Fibroblast of villous mesenchyme (primary cell): ENCODE results near the gene CFAP20. TPM values are rescaled to one million over a fixed set of nuclear protein-coding genes. Genes with fewer than 3 reads are reported as not detected.

Source experiments
- DNase-seq: peaks from one replicate; pipeline ENCODE4 v3.0.0-alpha.2; 2010; ENCODE audit warnings: low read depth
- H3K4me3 ChIP-seq: 2 replicates; pipeline ENCODE4 v1.5.1; 2011; ENCODE audit warnings: low read depth, mild to moderate bottlenecking, low read length
- CTCF ChIP-seq: IDR thresholded peaks from 2 replicates; pipeline ENCODE4 v1.5.1; 2012; ENCODE audit warnings: low read depth, mild to moderate bottlenecking, low read length; ENCODE audit not compliant: insufficient read depth
- total RNA-seq: library from RNA; depleted of rRNA; stranded (reverse); fragments of >200 nt; gene quantifications from 2 replicates; pipeline ENCODE4 v1.2.3, GENCODE V29; 2012

The CFAP20 gene
- total RNA-seq = 29.6 and 34.5 TPM in 2 replicates

GRCh38 chr16:58129097-58129936 is at the start of gene CFAP20:
Gene CFAP20 (minus strand): TSS chr16:58129381. CDS start chr16:58129115, 266 bp downstream.
- peak within 1 kb of the TSS; percentile 95 for H3K4me3 ChIP-seq
- peak; percentile 100 for DNase-seq
- TF ChIP-seq CTCF = no peak

DNA sequence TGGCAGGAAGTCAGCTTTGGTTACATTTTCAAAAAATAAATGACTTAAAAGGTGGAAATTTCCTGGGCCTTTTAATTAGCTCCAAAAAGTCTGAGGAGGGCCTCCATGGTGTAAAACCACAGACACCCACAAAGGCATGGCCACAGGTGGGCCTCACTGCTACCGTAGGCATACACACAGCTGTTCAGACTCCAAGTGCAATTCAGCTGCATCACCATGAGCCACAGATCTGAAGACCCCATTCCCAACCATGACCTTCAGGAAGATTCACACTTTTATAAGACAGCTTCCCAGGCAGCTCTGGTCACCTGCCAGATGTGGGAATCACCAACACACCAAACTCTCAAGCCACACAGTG is 48.2 kb upstream of the CFAP20 start:
- no peak overlapping the region for H3K4me3 ChIP-seq
- TF ChIP-seq CTCF = no peak
- DNase-seq = no peak

DNA sequence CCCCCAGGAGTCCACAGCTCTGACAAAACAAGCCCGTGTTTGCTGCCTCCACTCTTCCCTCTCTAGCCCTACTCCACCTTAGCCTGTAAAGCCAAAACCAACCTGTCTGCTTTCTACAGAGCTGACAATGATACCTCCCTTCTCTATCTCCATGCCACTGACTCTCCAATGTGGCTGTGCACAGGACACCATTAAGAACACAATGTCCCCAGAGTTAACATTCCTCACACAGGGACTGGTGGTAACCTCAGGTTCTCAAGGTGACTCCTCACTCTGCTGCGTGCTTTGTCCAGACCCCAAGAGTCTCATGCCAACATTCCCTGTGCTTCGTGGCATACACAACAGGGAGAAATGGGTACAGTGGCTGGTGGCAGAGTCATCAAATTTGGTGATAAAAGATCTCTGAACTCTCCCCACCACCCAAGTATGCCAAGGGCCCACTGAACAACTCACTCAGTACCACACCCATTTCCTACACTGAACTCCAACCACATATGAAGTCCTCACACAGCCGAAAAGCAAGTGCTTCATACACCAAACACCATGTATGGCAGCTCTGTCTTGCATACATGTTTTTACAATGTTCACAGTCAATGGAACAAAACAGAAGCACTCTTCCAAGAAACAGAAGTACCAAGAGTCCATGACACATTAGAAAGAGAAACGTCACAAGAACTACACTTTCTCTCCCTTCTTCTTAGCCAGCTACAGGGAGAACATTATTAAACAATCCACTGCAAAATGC is 47.6 kb upstream of the CFAP20 start:
- H3K4me3 ChIP-seq = no peak overlapping the region
- TF ChIP-seq CTCF = no peak
- DNase-seq = no peak

- no peak overlapping the region for H3K4me3 ChIP-seq
- TF ChIP-seq CTCF = no peak
- DNase-seq = no peak
Observed at GRCh38 chr16:58170223-58170622, 41.0 kb upstream of the CFAP20 start.

GRCh38 chr16:58160855-58161254 is 31.7 kb upstream of the CFAP20 start:
- DNase-seq = no peak
- H3K4me3 ChIP-seq = no peak overlapping the region
- TF ChIP-seq CTCF = no peak

DNA sequence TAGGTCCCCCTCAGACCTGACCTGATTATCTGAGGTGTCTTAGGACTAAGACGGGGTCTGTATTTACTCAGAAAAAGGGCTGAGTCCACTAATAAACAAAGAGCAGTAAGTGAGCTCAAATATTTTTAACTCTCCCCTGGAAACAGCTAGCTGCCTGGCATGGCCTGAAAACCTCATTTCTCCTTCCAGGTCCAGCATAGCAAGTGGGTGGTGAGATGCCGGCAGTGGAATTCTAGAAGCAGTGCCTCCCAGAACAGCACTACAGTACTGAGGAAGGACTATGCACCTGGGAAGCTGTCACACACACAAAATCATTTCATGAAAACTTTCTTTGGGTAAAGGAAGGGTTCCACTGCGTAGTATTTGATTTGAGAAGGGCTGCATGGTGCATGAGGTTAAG is 29.5 kb upstream of the CFAP20 start:
- no peak overlapping the region for H3K4me3 ChIP-seq
- no peak for TF ChIP-seq CTCF
- no peak for DNase-seq
